Measurements from ENCODE around the gene PGM1.
"Not testable (repeated sequence)": the region's sequence is repeated elsewhere in the genome, so short reads cannot be mapped to it uniquely, and the experiment has no call there.

GRCh38 chr1:63574203-63574796 lies 18.9 kb upstream of the PGM1 start:
- not testable (repeated sequence) for TF ChIP-seq CTCF, POLR2A (IDR thresholded peaks at IDR 0.05)
